Mononuclear cell (primary cell): ENCODE results near the gene LPA. TPM values are rescaled to one million over a fixed set of nuclear protein-coding genes. Genes with fewer than 3 reads are reported as not detected.

ENCODE experiments used
- H3K27me3 ChIP-seq: 2 replicates; pipeline ENCODE4 v1.6.0; 2011; ENCODE audit warnings: low read length, control low read depth; ENCODE audit not compliant: insufficient read depth
- H3K4me1 ChIP-seq: 2 replicates; pipeline ENCODE4 v1.5.1; 2011; ENCODE audit warnings: mild to moderate bottlenecking, low read length, control low read depth; ENCODE audit not compliant: insufficient read depth
- H3K4me3 ChIP-seq: 2 replicates; pipeline ENCODE4 v1.5.1; 2011; ENCODE audit warnings: mild to moderate bottlenecking, low read length, moderate library complexity
- H3K9me3 ChIP-seq: 2 replicates; pipeline ENCODE4 v1.5.1; 2011; ENCODE audit warnings: low read depth, mild to moderate bottlenecking, control low read depth, low read length
- total RNA-seq: library from RNA; depleted of rRNA; stranded (reverse); fragments of >200 nt; gene quantifications from one replicate; pipeline ENCODE4 v1.2.3, GENCODE V29; 2012

The LPA gene
- total RNA-seq, 1 donor: not detected

DNA sequence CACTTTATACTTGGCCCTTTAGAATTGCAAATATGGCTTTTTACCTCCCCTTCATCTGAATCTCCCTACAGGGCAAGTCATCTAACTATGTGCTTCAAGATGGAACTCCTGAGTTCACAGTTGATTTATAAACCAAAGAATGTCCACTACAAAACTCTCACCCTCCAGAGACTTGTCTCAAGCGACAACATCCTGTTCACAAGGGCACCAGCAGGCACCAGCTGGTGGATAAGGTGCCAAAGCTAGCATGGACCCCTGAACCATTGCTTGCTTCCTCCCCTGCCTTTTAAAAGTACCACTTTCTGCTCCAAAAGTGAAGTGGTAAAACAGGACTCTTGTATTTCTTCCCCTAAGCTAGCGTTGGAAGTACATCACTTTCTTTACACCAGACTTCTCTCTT, 154.5 kb downstream of the LPA start:
- Histone ChIP-seq H3K4me1 (no peaks in the 10 kb centered on the region), H3K9me3 (no peaks in the 10 kb centered on the region), H3K27me3 (no peaks in the 10 kb centered on the region), H3K4me3 (no peak overlapping the region)

DNA sequence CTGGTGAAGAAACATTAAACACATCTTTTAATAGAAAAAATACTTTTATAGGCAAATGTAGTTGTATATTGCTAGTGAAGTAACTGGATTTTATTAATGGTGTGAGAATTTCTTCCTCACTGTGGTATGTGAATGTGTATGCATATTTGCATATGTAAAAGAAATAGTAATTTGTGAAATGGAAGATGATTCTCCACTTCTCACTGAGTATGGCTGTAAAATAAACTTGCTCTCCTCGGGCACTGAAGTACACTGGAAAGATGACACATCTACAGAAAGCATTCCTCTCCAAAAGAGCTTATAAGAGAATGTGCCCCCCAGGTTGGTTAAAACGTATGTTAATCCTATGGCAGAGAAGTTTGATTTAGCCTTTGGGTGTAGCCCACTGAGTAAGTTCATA, 155.5 kb downstream of the LPA start:
- no peaks in the 10 kb centered on the region for H3K9me3 ChIP-seq
- H3K27me3 ChIP-seq: no peaks in the 10 kb centered on the region

DNA sequence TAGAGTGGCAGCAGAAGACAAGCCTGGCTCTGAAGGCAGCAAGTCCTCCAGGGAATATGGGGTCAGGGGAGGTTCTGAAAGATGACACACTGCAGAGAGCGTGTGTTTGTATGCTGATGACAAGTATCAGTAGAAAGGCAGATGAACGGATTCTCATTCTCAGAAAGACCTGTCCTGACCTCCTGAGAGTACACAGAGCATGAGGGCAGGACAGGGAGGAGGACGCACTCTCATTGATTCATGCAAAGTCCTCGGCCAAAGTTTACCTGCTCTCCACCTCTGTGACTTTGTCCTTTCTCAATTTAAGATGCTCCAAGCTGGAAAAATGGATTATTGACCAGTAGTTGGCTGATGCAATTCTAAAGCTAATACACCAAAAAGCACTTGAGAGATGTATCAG, 156.7 kb downstream of the LPA start:
- Histone ChIP-seq H3K4me1 (no peaks in the 10 kb centered on the region), H3K9me3 (no peaks in the 10 kb centered on the region), H3K4me3 (no peak overlapping the region), H3K27me3 (no peaks in the 10 kb centered on the region)

More for the DNA sequence above, 155.5 kb downstream of the LPA start:
- H3K4me3 ChIP-seq: no peak overlapping the region
- no peaks in the 10 kb centered on the region for H3K4me1 ChIP-seq

DNA sequence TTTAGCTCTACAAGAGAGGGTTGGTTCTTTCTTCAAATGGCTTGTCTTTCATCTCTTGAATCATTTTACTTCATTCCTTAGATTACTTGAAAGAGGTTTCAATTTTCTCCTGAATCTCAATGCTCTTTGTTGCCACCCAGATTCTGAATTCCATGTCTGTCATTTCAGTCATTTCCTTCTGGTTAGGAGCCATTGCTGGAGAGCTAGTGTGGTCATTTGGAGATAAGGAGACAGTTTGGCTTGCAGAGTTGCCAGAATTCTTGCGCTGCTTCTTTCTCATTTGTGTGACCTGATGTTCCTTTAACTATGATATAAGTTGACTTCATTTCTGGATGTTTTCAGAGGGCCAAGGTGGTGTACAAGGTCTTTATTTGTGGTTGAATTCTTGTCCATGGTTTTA, 158.1 kb downstream of the LPA start:
- H3K9me3 ChIP-seq: no peaks in the 10 kb centered on the region
- no peak overlapping the region for H3K4me3 ChIP-seq

DNA sequence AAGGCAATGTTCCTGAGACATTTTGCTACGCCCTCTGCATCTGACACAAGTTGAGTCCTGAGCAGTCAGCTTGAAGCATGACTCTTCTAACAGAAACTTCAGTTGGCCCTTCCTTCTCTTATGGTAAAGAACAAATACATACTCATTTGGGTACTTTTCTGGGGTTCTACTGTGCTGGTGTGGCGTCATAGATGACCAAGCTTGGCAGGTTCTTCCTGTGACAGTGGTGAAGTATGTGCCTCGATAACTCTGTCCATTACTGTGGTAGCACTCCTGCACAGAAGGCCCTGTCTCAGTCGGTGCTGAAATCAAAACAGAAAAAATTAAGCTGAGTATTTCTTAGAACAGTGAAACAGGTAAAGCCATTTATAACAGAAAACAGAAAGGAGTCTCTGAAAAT, 163.4 kb downstream of the LPA start:
- Histone ChIP-seq H3K4me3 (no peak overlapping the region), H3K4me1 (no peaks in the 10 kb centered on the region), H3K9me3 (no peaks in the 10 kb centered on the region), H3K27me3 (peaks cover 2% of the 10 kb centered on the region)

More for the DNA sequence above, 158.1 kb downstream of the LPA start:
- Histone ChIP-seq H3K4me1 (no peaks in the 10 kb centered on the region), H3K27me3 (no peaks in the 10 kb centered on the region)

DNA sequence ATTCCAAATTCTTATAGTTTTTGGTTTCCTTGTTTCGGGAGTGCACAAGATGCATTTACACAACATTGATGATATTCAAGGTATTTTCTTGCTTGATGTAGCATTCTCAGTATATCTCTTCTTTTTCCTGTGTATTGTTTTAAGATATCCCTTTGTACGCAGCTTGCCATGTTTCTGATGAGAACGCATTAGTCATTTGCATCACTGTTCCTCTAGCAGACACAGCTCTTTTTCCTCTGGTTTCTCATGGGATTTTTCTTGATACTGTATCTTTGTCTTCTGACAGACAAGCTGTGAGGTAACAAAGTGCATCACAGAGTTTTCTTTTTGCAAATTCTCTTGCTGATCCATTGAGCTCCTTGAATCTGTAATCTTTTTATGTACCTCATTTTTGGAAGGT, 169.5 kb downstream of the LPA start:
- peaks cover 2% of the 10 kb centered on the region for H3K27me3 ChIP-seq
- H3K4me3 ChIP-seq: no peak overlapping the region
- H3K9me3 ChIP-seq: no peaks in the 10 kb centered on the region
- H3K4me1 ChIP-seq: no peaks in the 10 kb centered on the region

DNA sequence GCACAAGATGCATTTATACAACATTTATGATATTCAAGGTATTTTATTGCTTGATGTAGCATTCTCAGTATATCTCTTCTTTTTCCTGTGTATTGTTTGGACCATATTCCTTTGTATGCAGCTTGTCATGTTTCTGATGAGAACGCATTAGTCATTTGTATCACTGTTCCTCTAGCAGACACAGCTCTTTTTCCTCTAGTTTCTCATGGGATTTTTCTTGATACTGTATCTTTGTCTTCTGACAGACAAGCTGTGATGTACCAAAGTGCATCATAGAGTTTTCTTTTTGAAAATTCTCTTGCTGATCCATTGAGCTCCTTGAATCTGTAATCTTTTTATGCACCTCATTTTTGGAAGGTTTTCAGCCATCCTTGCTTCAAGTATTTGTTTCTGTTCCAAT, 175.0 kb downstream of the LPA start:
- H3K27me3 ChIP-seq: no peaks in the 10 kb centered on the region
- H3K9me3 ChIP-seq: no peaks in the 10 kb centered on the region
- no peak overlapping the region for H3K4me3 ChIP-seq
- no peaks in the 10 kb centered on the region for H3K4me1 ChIP-seq

DNA sequence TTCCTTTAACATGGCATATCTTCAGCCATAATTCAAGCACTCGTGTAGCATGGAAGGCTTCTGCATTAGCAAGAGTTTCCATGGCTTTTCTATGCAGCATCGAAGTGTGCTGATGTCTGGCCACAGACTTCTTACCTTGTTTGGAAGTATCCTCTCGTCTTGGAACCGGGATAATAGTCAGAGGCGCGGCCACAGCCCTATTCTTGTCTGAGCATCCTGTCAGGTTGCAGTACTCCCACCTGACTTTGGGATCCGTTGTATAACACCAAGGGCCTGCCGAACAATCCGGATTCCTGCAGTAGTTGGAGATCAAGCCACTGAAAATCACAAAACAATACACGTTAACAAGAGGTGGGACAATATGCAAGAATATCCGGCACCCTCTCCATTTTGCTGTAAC, 177.0 kb downstream of the LPA start:
- H3K4me1 ChIP-seq: no peaks in the 10 kb centered on the region
- no peak overlapping the region for H3K4me3 ChIP-seq
- no peaks in the 10 kb centered on the region for H3K9me3 ChIP-seq
- H3K27me3 ChIP-seq: no peaks in the 10 kb centered on the region

Other genes with a start within 250 kb of the LPA start
- gene PLG, start 38.0 kb upstream of the LPA start, total RNA-seq: not detected